ENCODE results near the gene PDE4A.
"Not testable (repeated sequence)": the region's sequence is repeated elsewhere in the genome, so short reads cannot be mapped to it uniquely, and the experiment has no call there.

The PDE4A gene

DNA sequence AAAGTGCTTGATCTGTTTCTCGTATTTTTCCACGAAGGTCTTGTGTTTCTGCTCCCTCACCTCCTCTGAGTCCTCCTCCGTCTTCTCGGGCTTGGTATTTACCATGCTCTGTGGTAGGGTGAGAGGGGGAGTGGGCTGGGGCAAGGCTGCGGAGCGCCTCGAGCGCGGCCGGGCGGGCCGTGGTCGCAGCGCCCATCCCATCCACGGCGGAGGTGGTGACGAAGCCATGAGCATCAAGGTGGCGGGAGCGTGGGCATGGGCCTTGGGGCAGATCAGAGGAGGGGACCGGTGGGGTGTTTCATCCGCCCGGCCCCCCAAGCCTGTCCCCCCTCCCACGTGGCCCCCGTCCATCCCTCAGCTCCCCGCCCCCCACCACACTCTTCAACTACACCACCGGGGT is 24.9 kb upstream of the PDE4A start:
- DNase-seq (ENCODE audit: low read depth in 2 of 2): no peak
- H3K4me3 ChIP-seq (replicated peaks in 1 of 2; ENCODE audit: low read depth in 2 of 2, low read length in 2 of 2): no peak overlapping the region
- TF ChIP-seq, protein P1, sequence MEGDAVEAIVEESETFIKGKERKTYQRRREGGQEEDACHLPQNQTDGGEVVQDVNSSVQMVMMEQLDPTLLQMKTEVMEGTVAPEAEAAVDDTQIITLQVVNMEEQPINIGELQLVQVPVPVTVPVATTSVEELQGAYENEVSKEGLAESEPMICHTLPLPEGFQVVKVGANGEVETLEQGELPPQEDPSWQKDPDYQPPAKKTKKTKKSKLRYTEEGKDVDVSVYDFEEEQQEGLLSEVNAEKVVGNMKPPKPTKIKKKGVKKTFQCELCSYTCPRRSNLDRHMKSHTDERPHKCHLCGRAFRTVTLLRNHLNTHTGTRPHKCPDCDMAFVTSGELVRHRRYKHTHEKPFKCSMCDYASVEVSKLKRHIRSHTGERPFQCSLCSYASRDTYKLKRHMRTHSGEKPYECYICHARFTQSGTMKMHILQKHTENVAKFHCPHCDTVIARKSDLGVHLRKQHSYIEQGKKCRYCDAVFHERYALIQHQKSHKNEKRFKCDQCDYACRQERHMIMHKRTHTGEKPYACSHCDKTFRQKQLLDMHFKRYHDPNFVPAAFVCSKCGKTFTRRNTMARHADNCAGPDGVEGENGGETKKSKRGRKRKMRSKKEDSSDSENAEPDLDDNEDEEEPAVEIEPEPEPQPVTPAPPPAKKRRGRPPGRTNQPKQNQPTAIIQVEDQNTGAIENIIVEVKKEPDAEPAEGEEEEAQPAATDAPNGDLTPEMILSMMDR (IDR thresholded peaks at IDR 0.05; ENCODE audit: low read depth, low read length): no peak

DNA sequence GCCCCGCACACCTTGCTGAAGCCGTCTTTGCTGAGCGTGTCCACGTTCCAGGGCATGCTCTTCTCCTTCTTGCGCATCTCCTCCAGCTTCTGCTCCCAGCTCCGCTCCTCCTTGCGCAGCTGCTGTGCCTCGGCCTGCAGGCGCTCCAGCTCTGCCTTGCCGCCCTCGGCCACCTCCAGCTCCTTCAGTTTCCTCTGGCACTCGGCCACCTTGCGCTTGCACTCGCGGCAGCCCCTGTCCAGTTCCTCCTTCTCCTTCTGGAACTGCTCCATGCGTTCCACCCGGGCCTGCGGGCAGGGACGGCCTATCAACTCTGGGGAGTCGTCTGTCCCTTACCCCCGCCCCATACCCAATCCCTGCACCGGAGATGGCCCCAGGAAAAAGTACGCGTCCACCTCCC is 24.4 kb upstream of the PDE4A start:
- no peak overlapping the region for H3K4me3 ChIP-seq (replicated peaks in 1 of 2; ENCODE audit: low read depth in 2 of 2, low read length in 2 of 2)
- TF ChIP-seq, protein P1 (IDR thresholded peaks at IDR 0.05; ENCODE audit: low read depth, low read length): no peak
- no peak for DNase-seq (ENCODE audit: low read depth in 2 of 2)

DNA sequence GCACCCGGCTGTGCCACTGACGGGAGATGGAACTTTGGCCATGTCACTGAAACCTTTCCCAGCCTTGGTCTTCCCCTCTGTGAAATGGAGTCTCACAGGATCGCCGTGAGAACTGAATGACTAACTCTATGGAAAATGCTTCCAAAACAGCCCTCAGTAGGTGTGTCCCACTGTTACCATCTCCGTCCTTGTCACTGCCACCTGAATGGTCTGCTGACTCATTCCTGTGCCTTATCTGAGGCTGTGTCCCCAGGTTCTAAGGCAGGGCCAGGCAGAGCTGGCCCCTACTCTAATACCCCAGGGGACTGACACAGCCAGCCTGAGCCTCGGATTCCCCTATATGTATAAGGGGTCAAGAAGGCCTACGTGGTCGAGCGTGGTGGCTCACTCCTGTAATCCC is 21.5 kb upstream of the PDE4A start:
- no peak overlapping the region for H3K4me3 ChIP-seq (replicated peaks in 1 of 2; ENCODE audit: low read depth in 2 of 2, low read length in 2 of 2)
- TF ChIP-seq, protein P1 (IDR thresholded peaks at IDR 0.05; ENCODE audit: low read depth, low read length): no peak
- DNase-seq (ENCODE audit: low read depth in 2 of 2): no peak

DNA sequence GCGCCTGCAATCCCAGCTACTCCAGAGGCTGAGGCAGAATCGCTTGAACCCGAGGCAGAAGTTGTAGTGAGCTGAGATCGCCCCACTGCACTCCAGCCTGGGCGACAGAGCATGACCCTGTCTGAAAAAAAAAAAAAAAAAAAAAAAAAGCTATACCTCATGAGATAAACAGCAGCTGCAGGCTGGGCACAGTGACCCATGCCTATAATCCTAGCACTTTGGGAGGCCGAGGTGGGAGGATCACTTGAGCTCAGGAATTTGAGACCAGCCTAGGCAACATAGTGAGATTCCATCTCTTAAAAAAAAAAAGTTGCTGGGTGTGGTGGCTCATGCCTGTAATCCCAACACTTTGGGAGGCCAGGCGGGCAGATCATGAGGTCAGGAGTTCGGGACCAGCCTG is 21.0 kb upstream of the PDE4A start:
- H3K4me3 ChIP-seq (replicated peaks in 1 of 2; ENCODE audit: low read depth in 2 of 2, low read length in 2 of 2); DNase-seq (ENCODE audit: low read depth in 2 of 2): not testable (repeated sequence)

DNA sequence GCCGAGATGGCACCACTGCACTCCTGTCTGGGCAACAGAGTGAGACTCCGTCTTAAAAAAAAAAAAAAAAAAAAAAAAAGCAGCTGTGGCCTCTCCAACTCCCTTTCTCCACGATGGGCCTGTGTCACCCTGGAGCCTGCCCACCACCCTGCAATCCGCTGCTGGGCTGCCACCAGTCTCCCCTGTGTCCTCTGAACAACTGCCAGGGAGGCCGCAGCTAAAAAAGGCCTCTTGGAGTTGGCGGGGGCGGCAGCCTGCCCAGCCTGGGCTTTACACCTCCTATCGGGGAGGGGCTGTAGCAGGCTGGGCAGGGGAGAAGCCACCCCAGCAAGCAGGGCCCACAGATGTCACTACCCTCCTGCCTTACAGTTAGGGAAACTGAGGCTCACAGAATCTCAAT is 20.5 kb upstream of the PDE4A start:
- no peak overlapping the region for H3K4me3 ChIP-seq (replicated peaks in 1 of 2; ENCODE audit: low read depth in 2 of 2, low read length in 2 of 2)

DNA sequence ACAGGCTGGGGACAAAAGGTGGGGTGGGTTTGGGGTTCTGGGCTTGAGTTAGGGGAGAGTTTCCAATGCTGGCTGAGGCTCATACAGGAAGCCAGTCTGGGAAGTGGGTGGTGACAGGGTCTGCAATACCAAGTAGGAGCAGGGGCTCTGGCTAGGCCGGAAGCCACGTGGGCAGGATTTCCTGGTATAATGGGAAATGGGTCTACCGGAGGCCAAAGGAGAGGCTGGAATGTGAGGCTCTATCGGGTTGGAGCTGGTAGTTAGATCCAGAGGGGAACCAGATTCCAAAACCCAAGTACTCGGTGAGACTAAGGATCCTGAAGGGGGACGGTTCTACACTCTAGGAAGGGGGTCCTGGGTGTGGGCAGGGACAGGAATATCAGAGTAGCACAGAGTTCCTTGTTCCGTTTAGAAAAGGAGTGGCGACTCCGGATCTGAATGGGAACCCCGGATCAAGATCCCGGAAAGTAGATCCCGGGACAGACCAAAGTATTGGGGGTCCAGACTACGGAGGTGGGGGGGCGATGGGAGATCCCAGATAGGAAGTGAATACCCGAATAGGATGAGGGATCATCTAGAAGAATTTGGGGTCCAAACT is 17.8 kb upstream of the PDE4A start:
- peak overlapping the region; percentile 99 to 100 for H3K4me3 ChIP-seq (replicated peaks in 1 of 2; ENCODE audit: low read depth in 2 of 2, low read length in 2 of 2)
- DNase-seq (ENCODE audit: low read depth in 2 of 2): peak; percentile 47 to 52
- TF ChIP-seq, protein P1 (IDR thresholded peaks at IDR 0.05; ENCODE audit: low read depth, low read length): no peak

More for the DNA sequence above, 20.5 kb upstream of the PDE4A start:
- no peak for DNase-seq (ENCODE audit: low read depth in 2 of 2)
- TF ChIP-seq, protein P1 (IDR thresholded peaks at IDR 0.05; ENCODE audit: low read depth, low read length): no peak

DNA sequence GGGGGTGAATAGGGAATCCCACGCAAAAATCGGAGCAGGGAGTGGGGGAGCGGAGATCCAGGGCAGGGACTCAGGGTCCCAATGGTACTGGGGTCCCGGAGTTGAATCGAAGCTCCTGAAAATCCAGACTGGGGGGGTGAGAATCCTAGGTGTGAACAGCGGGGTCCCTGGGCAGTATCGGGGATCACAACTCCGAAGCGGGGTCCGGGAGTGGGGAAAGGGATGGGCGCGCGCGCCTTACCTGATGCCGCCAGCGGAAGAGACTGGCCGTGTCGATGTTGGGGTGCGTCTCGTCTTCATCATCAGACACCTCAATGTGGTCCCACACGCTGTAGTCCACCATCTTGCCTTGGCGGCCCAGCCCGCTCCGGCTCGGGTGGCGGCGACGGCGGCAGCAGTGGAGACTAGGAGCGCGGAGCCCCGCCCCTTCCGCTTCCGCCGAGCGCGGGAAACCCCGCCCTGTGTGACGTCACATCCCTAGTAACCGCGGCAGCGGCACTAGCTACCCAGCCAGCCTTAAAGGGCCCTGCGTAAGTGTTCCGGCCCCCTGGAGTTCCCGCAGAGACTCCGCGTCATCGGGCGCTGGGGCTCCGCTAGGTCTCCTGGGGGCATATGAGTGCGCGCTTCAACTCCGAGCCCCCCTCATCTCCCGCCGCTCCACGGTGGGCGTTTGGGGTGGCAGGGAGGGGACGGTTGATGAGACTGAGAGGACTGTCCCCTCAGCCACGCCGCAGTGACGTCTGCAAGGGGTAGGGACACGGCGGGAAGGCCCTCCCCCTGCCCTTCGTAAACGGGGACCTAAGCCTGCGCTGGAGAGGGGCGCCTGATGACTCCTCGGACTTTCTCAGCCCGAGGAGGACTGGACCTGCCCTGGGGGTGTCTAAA is 17.0 kb upstream of the PDE4A start, which contains the start of gene CDC37:
TSS of gene CDC37 (minus strand) at position 406 of the 885 bp plus-strand sequence. CDS start at position 343, 63 bp downstream.
- peak within 1 kb of the TSS; percentile 99 to 100 for H3K4me3 ChIP-seq (replicated peaks in 1 of 2; ENCODE audit: low read depth in 2 of 2, low read length in 2 of 2)
- DNase-seq (ENCODE audit: low read depth in 2 of 2): peak; percentile 98
- TF ChIP-seq, protein P1 (IDR thresholded peaks at IDR 0.05; ENCODE audit: low read depth, low read length): no peak
